ENCODE results near the gene HTR1D.

DNA sequence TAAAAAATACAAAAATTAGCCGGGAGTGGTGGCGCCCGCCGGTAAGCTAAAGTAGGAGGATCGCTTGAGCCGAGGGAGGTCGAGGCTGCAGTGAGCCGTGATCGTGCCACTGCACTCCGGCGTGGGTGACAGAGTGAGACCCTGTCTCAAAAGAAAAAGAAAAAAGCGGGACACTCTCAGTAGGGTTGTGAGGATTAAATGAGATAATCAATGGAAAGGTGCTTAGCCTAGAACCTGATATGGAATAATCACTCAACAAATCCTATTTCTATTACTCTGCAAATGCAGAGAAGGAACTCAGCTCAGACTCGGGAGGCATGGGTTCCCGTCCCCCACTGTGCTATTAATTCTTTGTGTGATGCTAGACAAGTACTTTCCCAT lies 48.1 kb downstream of the HTR1D start:
- no peak for TF ChIP-seq EZH2 (IDR thresholded peaks at IDR 0.05; ENCODE audit: borderline replicate concordance, low read depth, low read length, severe bottlenecking)
- TF ChIP-seq, protein P1, sequence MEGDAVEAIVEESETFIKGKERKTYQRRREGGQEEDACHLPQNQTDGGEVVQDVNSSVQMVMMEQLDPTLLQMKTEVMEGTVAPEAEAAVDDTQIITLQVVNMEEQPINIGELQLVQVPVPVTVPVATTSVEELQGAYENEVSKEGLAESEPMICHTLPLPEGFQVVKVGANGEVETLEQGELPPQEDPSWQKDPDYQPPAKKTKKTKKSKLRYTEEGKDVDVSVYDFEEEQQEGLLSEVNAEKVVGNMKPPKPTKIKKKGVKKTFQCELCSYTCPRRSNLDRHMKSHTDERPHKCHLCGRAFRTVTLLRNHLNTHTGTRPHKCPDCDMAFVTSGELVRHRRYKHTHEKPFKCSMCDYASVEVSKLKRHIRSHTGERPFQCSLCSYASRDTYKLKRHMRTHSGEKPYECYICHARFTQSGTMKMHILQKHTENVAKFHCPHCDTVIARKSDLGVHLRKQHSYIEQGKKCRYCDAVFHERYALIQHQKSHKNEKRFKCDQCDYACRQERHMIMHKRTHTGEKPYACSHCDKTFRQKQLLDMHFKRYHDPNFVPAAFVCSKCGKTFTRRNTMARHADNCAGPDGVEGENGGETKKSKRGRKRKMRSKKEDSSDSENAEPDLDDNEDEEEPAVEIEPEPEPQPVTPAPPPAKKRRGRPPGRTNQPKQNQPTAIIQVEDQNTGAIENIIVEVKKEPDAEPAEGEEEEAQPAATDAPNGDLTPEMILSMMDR (IDR thresholded peaks at IDR 0.05; ENCODE audit: borderline replicate concordance, extremely low read depth, low read length, poor library complexity, severe bottlenecking), result no peak

All from DND-41 (cell line).